MM.1S (cell line): ENCODE measurements around the gene GLIPR2.

Source experiments
- DNase-seq: peaks from one replicate; pipeline ENCODE4 v3.0.0-alpha.2; 2015
- H2AFZ ChIP-seq: fragments of 300-600 bp; sonication (generic); 2 replicates; pipeline ENCODE4 v1.6.0; 2016; ENCODE audit warnings: antibody characterized with exemption, low read length
- H3F3A ChIP-seq: fragments of 300-600 bp; sonication (generic); 2 replicates; pipeline ENCODE4 v1.6.1; 2016; ENCODE audit warnings: mild to moderate bottlenecking, antibody characterized with exemption, low read length, moderate library complexity, mixed read lengths; ENCODE audit not compliant: insufficient read depth
- H3K27ac ChIP-seq: fragments of 300-600 bp; sonication (generic); 2 replicates; pipeline ENCODE4 v1.5.1; 2016; ENCODE audit warnings: mild to moderate bottlenecking, low read length
- H3K27me3 ChIP-seq: fragments of 300-600 bp; sonication (generic); replicated peaks from 2 replicates; pipeline ENCODE4 v1.6.0; 2016; ENCODE audit warnings: low read length; ENCODE audit not compliant: insufficient read depth
- H3K36me3 ChIP-seq: fragments of 300-600 bp; sonication (generic); replicated peaks from 2 replicates; pipeline ENCODE4 v1.6.1; 2016; ENCODE audit warnings: mild to moderate bottlenecking, low read length, mixed read lengths; ENCODE audit not compliant: insufficient read depth
- H3K4me1 ChIP-seq: fragments of 300-600 bp; sonication (generic); 2 replicates; pipeline ENCODE4 v1.6.1; 2016; ENCODE audit warnings: low read length, mixed read lengths
- H3K4me2 ChIP-seq: fragments of 300-600 bp; sonication (generic); 2 replicates; pipeline ENCODE4 v1.6.0; 2016; ENCODE audit warnings: low read depth, low read length
- H3K4me3 ChIP-seq: fragments of 300-600 bp; sonication (generic); 2 replicates; pipeline ENCODE4 v1.5.1; 2016; ENCODE audit warnings: low read length, mixed read lengths
- H3K79me2 ChIP-seq: fragments of 300-600 bp; sonication (generic); 2 replicates; pipeline ENCODE4 v1.6.1; 2016; ENCODE audit warnings: mixed run types, low read length, mixed read lengths
- H3K9ac ChIP-seq: fragments of 300-600 bp; sonication (generic); 2 replicates; pipeline ENCODE4 v1.6.1; 2016; ENCODE audit warnings: low read length, mixed read lengths
- H3K9me2 ChIP-seq: fragments of 300-600 bp; sonication (generic); replicated peaks from 2 replicates; pipeline ENCODE4 v1.6.1; 2016; ENCODE audit warnings: mild to moderate bottlenecking, low read length, mixed read lengths; ENCODE audit not compliant: insufficient read depth
- H3K9me3 ChIP-seq: fragments of 300-600 bp; sonication (generic); replicated peaks from 2 replicates; pipeline ENCODE4 v1.6.1; 2016; ENCODE audit warnings: mild to moderate bottlenecking, low read length, mixed read lengths; ENCODE audit not compliant: insufficient read depth
- H4K20me1 ChIP-seq: fragments of 300-600 bp; sonication (generic); 2 replicates; pipeline ENCODE4 v1.6.1; 2016; ENCODE audit warnings: mild to moderate bottlenecking, low read length, moderate library complexity, mixed read lengths; ENCODE audit not compliant: insufficient read depth
- CTCF ChIP-seq: fragments of 300-600 bp; sonication (generic); IDR thresholded peaks from 2 replicates; pipeline ENCODE4 v1.5.1; 2016; ENCODE audit warnings: antibody characterized with exemption, low read length, mixed read lengths
- EZH2 ChIP-seq: fragments of 300-600 bp; sonication (generic); optimal IDR thresholded peaks from 2 replicates; pipeline ENCODE3; 2017; ENCODE audit warnings: low read depth, mild to moderate bottlenecking, antibody characterized with exemption, low read length, mixed read lengths
- EZH2phosphoT487 ChIP-seq: fragments of 300-600 bp; sonication (generic); IDR thresholded peaks from 2 replicates; pipeline ENCODE4 v1.6.1; 2018; ENCODE audit warnings: antibody characterized with exemption, low read length

Gene GLIPR2

GRCh38 chr9:36137392-36138004 is 965 bp downstream of the GLIPR2 start:
- H3K9me2 ChIP-seq: no peaks in the 10 kb centered on the region
- H3K4me2 ChIP-seq: peak overlapping the region; percentile 96
- H3F3A ChIP-seq: peaks cover 15% of the 10 kb centered on the region
- no peaks in the 10 kb centered on the region for H3K27me3 ChIP-seq
- peak overlapping the region; percentile 72 for H3K4me3 ChIP-seq
- no peak for DNase-seq
- no peaks in the 10 kb centered on the region for H3K36me3 ChIP-seq
- peaks cover 34% of the 10 kb centered on the region for H3K4me1 ChIP-seq
- no peak overlapping the region for H3K27ac ChIP-seq
- H3K9ac ChIP-seq: peak overlapping the region; percentile 82
- no peaks in the 10 kb centered on the region for H4K20me1 ChIP-seq
- no peak for TF ChIP-seq CTCF
- TF ChIP-seq EZH2: no peak
- TF ChIP-seq EZH2phosphoT487: no peak
- peaks cover 20% of the 10 kb centered on the region for H3K79me2 ChIP-seq
- no peaks in the 10 kb centered on the region for H3K9me3 ChIP-seq
- H2AFZ ChIP-seq: peak overlapping the region; percentile 87

DNA sequence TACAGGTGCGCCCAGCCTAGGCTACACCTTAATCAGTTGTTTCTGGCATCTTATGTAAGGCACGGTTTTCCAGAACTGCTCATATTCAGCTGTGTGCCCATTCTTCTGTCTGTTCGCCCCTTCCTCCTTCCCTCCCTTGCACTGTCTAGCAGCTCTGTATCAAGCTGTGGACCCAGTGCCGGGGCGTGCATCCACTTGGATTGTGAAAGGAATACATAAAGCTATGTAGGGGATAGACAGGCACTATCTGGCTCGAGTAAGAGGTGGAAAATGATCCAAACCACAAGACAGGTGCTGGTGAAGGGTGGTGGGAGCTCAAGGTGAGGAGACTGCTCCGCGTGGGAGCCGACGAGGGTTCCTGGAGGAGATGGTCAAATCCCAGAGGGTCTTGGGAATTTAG is 2.0 kb downstream of the GLIPR2 start:
- H3K9ac ChIP-seq: no peak overlapping the region
- H3K9me2 ChIP-seq: no peaks in the 10 kb centered on the region
- H3K4me1 ChIP-seq: peaks cover 44% of the 10 kb centered on the region
- H2AFZ ChIP-seq: no peak overlapping the region
- no peak overlapping the region for H3K4me3 ChIP-seq
- H3F3A ChIP-seq: peaks cover 15% of the 10 kb centered on the region
- H4K20me1 ChIP-seq: no peaks in the 10 kb centered on the region
- no peak overlapping the region for H3K4me2 ChIP-seq
- no peak overlapping the region for H3K27ac ChIP-seq
- H3K36me3 ChIP-seq: no peaks in the 10 kb centered on the region
- TF ChIP-seq CTCF (no peak), EZH2phosphoT487 (no peak), EZH2 (no peak)
- DNase-seq: no peak
- H3K9me3 ChIP-seq: no peaks in the 10 kb centered on the region
- peaks cover 24% of the 10 kb centered on the region for H3K79me2 ChIP-seq
- no peaks in the 10 kb centered on the region for H3K27me3 ChIP-seq

GRCh38 chr9:36138901-36139300 is 2.4 kb downstream of the GLIPR2 start:
- H3K36me3 ChIP-seq: no peaks in the 10 kb centered on the region
- H3K27me3 ChIP-seq: no peaks in the 10 kb centered on the region
- no peak overlapping the region for H3K9ac ChIP-seq
- peaks cover 24% of the 10 kb centered on the region for H3K79me2 ChIP-seq
- no peaks in the 10 kb centered on the region for H3K9me3 ChIP-seq
- H3F3A ChIP-seq: peaks cover 15% of the 10 kb centered on the region
- no peak for TF ChIP-seq CTCF
- no peak for TF ChIP-seq EZH2phosphoT487
- TF ChIP-seq EZH2: no peak
- H2AFZ ChIP-seq: no peak overlapping the region
- no peaks in the 10 kb centered on the region for H4K20me1 ChIP-seq
- H3K4me2 ChIP-seq: no peak overlapping the region
- H3K27ac ChIP-seq: no peak overlapping the region
- no peak overlapping the region for H3K4me3 ChIP-seq
- no peaks in the 10 kb centered on the region for H3K9me2 ChIP-seq
- no peak for DNase-seq
- H3K4me1 ChIP-seq: peaks cover 47% of the 10 kb centered on the region
